ENCODE results near the gene ZNF597. TPM values are rescaled to one million over a fixed set of nuclear protein-coding genes. Genes with fewer than 3 reads are reported as not detected.

The ZNF597 gene
- total RNA-seq, 1 donor: 1.6 TPM

DNA sequence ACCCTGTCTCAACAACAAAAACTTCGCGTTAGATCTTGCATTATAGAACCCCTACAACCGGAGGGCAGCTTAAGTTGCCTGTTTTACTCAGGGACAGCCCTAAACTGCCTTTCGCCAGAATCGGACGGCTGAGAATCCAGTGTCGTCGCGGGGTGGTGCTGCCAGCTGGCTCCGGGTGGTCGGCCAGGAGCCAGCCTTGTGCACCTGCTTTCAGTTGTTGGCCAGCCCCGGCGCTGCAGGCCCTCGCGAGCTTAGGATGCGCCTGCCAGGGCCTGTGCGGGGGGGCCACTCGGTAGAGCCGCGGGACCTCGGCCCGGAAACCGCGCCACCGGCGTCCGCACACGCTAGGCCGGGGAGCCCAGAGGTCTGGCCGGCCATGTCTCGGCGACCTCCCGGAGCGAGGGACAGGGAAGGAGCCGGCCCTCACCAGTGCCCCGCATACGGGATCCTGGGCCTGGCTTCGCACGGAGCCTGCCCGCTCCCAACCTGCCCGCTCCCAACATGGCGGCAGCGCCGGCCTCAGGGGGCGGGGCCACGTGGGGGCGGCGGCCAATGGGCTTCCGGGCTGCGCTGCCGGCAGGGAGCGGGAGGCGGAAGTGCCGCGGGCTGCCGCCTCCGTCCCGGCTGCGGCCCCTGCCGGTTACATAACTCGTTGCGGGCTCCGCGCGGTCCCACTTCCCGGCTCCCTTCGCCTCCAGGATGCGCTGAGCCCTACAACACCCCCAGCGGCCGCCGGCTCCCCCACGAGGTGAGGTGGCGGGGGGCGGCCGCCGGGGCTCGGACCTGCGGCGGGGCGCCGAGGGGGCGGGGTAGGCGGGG lies 14.3 kb upstream of the ZNF597 start:
- peak; percentile 78 to 95 (median 93) for DNase-seq (ENCODE audit: low read depth in 2 of 3, low spot score in 2 of 3)

DNA sequence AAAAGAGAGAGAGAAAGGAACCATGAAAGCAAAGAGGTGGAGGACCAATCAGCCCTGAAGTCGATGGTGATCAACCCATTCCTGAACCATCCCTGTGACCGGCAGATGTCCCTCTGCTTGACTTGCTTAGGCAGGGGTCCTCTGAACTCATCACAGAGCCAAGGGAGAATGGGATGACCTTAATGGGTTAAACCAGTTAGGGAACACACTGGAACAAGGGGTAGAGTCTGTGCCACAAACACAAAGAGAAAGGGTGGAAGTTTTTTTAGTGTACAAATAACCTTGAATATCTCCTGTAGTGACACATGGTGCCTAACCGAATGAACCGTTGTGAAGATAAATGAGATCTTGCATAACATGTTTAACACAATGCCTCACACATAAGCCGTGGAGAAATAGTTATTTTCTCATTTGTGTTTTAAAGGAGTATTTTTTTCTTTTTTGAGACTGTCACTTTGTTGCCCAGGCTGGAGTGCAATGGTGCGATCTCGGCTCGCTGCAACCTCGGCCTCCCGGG lies 11.4 kb upstream of the ZNF597 start:
- no peak for DNase-seq (ENCODE audit: low read depth in 2 of 3, low spot score in 2 of 3)

DNA sequence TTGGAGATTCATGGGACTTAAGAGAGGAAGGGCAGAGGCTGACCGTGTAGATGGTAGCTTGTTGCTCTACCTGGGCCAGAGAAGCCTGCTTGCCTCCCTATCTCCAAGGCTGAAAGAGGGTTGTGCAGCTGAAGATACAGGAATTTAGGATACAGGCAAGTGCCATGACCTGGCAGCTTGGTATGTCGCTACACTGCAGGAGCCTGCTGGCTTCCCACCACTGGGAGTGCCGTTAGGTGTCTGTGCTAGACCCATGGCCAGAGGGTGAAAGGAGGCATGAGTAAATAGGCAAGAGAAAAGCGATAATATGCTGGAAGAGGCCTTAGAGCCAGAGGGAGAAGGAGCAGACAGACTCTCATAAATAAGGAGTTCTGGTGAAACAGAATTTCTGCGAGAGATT lies 10.8 kb upstream of the ZNF597 start:
- DNase-seq (ENCODE audit: low read depth in 2 of 3, low spot score in 2 of 3): no peak

DNA sequence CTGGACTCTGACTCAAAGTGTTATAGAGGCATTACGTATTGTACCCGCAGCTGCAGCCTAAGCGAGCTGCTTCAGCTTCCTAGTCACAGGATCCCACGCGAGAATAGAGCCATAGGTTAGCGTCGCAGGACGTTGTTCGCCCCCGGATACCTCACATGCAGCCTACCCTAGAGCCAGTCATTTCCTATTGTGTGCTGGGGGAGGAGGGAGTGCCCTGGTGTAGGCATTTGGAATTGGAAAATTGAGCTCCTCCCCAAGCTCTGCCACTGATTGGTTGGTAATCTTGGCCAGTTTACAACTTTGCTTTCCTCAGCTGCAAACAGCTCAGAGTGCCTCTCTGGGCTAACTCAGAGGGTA lies 706 bp upstream of the ZNF597 start:
- DNase-seq (ENCODE audit: low read depth in 2 of 3, low spot score in 2 of 3): peak in 2 of 3 donors; percentile 58 to 71

DNA sequence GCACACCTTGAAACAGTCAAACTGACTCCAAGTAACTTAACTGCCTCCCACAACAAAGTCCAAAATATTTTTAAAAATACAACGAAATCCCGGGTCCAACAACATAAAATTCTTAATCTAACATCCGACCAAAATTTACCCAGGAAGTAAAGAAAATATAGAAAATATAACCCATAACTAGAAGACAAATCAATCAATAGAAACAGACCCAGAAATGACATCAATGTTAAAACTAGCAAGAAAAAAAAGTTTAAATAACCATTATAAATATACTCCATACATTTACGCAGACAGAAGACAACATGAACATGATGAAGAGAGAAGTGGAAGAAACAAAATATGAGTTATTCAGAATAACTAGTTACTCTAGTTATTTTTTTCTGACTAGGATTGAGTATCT lies 3.7 kb downstream of the ZNF597 start:
- no peak for DNase-seq (ENCODE audit: low read depth in 2 of 3, low spot score in 2 of 3)

DNA sequence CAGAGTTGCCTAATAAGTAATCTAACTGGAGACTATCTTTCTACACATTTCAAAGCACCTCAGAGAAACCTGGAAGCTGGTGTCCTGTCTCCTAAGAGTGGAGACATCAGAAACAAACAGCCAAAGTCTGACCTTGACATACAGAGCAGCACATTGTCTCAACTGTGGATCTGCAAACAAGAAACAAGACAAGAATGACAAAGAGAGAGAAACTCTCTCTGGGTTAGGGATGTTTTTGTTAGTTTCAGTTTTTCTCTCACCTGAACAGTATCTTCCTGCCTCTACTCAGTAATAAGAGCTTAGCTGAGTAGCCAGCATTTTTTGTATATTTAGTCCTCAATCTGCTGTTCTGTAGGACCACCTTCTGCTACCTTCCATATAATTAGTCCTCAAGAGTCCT lies 8.9 kb downstream of the ZNF597 start:
- no peak for DNase-seq (ENCODE audit: low read depth in 2 of 3, low spot score in 2 of 3)

DNA sequence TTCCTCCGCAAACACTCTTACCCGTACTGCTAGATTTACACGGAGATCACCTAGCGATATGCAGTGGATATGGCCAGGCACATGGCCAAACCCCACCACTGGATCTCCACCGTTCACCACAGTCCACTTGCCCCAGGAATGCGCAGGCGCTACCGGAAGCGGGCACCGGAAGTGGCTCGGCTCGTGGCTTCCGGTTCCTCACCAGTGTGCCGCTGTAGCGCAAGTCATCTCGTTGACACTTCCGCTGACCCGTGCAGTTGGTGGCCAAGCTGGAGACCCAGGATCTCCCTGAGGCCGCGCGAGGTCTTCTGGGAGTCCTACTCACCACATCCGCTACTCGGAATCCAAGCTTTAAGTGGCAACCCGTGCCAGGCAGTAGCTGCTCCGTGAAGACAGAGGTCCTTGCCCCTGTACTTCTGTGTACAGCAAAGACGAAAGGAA lies 11.5 kb downstream of the ZNF597 start:
- DNase-seq (ENCODE audit: low read depth in 2 of 3, low spot score in 2 of 3): peak in 2 of 3 donors; percentile 28 to 57

DNA sequence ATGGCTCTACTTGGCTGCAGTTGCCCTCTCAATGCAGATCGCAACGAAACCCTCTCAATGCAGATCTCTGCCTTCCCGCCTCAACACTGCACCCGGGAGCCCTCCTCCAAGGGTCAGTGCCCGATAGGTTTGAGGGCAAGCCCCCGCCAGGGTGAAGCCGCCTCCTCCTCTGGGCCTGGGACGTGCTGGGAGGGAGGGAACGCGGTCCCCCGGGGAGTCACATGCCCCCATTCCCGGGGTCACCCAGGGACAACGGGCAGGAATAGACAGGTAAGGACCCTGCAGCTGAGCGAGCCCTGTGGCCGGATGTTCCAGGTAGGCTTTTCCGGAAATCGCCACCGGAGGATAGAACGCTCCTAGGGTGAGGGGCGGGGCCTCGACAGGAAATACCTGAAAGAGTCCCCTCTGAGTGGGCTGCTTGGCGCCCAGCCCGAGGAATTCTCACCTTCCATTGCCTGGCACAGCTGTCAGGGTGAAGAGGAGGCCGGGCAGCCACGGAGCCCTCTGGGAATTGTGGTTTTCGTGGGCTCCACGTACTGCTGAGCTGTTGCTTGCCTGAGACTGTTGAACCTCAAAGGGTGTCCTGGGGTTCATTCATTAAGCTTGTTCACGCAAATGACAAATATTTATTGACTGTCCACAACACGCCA lies 29.4 kb downstream of the ZNF597 start:
- no peak for DNase-seq (ENCODE audit: low read depth in 2 of 3, low spot score in 2 of 3)

DNA sequence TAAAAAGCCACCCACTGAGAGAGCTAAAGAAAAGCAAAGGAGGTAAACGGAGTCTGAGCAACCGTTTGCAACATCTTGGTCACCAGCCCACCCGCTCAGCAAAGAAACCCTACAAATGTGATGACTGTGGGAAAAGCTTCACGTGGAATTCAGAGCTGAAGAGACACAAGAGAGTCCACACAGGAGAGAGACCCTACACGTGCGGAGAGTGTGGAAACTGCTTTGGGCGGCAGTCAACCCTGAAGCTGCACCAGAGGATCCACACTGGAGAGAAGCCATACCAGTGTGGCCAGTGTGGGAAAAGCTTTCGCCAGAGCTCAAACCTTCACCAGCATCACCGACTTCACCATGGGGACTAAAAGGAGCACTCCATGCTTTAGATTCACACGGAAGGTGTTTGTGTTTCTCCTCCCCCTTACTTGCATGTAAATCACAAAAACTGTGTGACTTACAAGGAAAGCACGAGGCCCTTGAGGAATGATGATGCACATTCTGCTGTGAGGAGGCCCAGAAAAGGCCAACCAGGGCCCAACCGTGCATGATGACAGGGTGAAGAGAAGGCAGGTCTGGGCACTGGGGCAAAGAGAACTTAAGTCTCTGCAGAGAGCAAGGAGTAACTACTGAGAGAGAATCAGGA lies 34.6 kb downstream of the ZNF597 start:
- no peak for DNase-seq (ENCODE audit: low read depth in 2 of 3, low spot score in 2 of 3)

DNA sequence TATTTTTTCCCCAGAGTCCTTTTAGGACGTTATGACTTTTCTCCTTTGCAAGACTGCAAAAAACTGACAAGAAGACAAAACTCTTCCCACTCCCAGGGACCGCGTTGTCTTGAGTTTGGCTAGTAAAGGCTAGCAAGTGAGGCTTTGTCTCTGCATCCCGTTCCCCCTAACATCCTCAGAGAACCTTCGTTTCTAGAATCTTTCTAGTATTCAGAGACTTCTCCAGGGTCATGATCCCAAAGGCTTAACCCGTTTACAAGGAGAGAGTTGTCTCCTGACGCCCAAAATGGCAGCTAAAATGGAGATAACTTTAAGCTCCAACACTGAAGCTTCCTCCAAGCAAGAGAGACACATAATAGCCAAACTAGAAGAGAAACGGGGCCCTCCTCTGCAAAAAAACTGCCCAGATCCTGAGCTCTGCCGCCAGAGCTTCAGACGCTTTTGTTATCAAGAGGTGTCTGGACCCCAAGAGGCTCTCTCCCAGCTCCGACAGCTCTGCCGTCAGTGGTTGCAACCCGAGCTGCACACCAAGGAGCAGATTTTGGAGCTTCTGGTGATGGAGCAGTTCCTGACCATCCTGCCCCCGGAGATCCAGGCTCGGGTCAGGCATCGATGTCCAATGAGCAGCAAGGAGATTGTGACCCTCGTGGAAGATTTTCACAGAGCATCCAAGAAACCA lies 41.4 kb downstream of the ZNF597 start:
- peak in 1 of 3 donors; percentile 4 for DNase-seq (ENCODE audit: low read depth in 2 of 3, low spot score in 2 of 3)

DNA sequence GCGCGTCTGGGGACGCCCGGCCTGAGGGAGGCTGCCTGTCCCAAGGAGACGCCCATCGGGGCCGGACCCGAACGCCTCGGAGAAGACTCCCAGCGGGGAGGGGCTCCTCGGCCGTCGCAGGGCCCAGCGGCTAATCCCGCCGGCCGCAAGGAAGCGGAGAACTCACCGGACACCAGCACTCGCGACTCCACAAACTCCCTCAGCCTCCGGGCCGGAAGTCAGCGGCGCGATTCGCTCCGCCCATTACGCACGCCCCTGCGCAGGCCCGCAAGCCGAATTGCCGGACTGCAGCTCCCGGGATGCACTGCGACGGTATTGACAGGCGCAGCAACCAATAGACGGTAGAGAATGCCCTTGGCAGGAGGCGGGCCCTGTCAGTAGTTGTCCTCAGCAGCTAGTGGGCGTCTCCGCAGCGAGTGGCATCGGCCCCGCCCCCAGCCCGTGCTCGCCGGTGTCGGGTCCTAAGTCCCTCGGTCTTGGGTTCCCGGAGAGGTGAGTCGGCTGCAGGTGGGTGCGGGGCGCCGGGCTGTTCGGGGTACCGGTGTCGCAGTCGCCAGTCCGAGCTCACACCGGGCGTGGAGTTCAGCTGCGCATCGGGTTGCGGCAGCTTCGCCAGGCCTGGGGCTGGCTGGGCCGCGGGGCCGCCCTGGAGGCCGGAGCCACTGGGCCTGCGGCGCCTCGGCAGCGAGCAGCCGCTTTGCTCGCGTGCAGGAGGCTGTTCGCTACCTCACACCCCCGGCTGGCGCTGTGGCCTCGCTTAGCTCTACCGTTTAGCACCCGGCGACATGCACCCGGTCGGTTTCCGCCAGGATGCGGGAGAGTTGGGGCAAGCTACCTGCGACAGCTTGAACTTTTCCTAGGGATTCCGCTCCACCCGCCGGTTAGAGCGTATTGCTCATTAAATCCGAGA lies 42.3 kb downstream of the ZNF597 start, which contains the start of the genes ZNF174 and ZSCAN32:
TSS of gene ZNF174 (plus strand) at position 437 of the 910 bp plus-strand sequence. CDS start 790 bp downstream, outside the sequence.
TSS of gene ZSCAN32 (minus strand) at position 226 of the 910 bp plus-strand sequence. CDS start 3,447 bp downstream, outside the sequence.
- DNase-seq (ENCODE audit: low read depth in 2 of 3, low spot score in 2 of 3): peak; percentile 85 to 99 (median 98)

DNA sequence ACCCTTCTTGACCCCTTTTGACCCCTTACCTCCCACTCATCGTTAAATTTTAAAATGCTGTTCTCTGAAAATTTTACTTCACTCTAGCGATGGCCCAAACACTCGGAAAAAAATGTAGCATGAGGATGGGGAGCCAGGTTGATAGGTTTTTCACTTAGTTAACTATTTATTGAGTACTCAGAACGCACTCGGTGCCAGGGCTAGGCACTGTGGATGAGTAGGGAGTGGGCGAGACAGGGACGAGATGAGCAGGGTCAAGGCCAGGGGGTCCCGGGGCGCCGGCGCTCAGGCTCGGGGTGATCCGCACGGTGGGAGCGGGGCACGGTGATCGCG lies 42.9 kb downstream of the ZNF597 start:
- DNase-seq (ENCODE audit: low read depth in 2 of 3, low spot score in 2 of 3): no peak

DNA sequence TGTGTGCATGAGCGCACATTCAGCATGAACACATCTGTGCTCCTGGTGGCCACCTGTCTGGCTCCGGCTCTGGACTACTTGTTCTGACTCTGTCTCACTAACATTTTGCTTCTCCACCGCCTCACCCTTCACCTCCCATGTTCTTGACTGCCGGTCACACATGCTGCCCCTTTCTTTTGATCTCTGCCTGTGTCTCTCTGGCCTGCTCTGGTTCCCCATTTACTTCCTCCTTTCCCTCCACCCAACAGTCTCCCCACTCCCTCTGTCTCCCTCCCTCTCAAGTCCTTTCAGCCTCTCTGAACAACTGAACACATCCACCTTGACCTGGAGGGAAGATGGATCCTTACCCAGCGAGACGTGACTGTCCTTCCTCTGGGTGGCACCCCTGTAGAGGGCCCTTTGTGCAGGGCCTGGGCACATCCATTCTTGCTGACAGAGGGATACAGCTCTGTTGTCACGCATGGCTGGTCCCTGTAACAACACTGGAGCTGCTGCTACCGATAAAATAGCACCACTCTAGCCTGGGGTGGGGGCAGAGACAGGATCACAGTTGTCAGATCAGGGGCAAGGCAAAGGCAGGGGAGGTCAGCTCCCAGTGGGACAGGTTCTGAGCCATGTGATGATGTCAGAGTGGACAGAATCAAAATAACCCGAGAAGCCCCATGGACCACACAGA lies 53.5 kb downstream of the ZNF597 start:
- no peak for DNase-seq (ENCODE audit: low read depth in 2 of 3, low spot score in 2 of 3)

DNA sequence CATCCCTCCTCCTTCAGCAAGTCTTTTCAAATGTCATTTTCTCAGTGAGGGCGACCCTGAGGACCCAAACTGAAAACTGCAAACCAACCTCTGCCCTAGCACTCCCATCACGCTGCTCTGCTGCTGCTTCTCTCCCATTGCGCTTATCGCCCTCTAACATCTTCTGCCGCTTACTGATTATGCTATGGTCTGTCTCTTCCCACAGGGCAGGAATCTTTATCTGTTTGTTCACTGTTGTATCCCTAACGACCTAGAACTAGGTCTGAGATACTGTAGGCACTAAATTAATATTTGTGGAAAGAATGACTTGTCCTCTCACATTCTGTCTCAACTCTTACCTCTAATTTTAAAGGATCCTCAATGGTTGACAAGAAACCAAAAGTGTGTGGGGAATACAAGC lies 55.0 kb downstream of the ZNF597 start:
- DNase-seq (ENCODE audit: low read depth in 2 of 3, low spot score in 2 of 3): no peak

DNA sequence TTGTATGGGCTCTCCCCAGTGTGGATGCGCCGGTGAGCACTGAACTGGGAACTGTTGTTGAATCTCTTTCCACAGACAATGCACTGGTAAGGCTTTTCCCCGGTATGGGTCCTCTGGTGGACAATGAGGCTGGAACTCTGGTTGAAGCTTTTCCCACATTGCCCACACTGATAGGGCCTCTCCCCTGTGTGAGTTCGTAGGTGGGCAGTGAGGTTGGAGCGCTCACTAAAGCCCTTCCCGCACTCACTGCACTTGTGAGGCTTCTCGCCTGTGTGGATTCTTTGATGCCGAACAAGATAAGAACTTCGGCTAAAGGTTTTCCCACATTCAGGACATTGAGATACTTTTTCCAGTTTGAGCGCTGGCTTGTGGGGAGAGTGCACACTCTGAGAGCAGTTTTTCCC lies 60.3 kb downstream of the ZNF597 start:
- DNase-seq (ENCODE audit: low read depth in 2 of 3, low spot score in 2 of 3): no peak

All from hematopoietic multipotent progenitor cell (in vitro differentiated cells).